ENCODE results near the gene RNASEH2C.

DNA sequence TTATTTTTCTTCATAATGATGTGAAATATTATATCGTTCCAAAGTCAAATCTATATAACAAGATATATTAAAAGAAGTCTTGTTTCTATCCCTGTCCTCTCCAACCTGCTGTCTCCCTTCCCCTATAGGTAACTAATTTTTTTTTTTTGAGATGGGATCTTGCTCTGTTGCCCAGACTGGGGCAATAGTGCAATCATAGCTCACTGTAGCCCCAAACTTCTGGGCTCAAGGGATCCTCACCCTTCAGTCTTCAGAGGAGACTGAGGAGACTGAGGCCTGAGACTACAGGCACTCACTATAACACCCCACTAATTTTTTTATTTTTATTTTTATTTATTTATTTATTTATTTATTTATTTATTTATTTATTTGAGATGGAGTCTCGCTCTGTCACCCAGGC, 47.6 kb downstream of the RNASEH2C start:
- TF ChIP-seq, protein P1, sequence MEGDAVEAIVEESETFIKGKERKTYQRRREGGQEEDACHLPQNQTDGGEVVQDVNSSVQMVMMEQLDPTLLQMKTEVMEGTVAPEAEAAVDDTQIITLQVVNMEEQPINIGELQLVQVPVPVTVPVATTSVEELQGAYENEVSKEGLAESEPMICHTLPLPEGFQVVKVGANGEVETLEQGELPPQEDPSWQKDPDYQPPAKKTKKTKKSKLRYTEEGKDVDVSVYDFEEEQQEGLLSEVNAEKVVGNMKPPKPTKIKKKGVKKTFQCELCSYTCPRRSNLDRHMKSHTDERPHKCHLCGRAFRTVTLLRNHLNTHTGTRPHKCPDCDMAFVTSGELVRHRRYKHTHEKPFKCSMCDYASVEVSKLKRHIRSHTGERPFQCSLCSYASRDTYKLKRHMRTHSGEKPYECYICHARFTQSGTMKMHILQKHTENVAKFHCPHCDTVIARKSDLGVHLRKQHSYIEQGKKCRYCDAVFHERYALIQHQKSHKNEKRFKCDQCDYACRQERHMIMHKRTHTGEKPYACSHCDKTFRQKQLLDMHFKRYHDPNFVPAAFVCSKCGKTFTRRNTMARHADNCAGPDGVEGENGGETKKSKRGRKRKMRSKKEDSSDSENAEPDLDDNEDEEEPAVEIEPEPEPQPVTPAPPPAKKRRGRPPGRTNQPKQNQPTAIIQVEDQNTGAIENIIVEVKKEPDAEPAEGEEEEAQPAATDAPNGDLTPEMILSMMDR (IDR thresholded peaks at IDR 0.05; ENCODE audit: poor library complexity) = no peak
- no peak for TF ChIP-seq EZH2 (IDR thresholded peaks at IDR 0.05; ENCODE audit: borderline replicate concordance)

Data from hepatocyte (in vitro differentiated cells).